Right lobe of liver (tissue), 4 donors: Measurements from ENCODE around the gene ITGA2.

ENCODE experiments used
- POLR2A ChIP-seq: fragments of 450-650 bp; IDR thresholded peaks from one replicate; pipeline ENCODE4 v1.6.1; 2017; ENCODE audit warnings: antibody characterized with exemption, mild to moderate bottlenecking
- TF ChIP-seq, protein P1 (sequence below), 4 donors: fragments of 200-600 bp in 3 of 4; fragments of 450-650 bp in 1 of 4; IDR thresholded peaks; one replicate each; pipeline versions ENCODE4 v1.5.1 to v1.8.0; 2016 to 2022; ENCODE audit warnings: antibody characterized with exemption in 4 of 4, mild to moderate bottlenecking in 2 of 4
- donor health status: DM: no; HTN: no; CAD: no.
- donor health status: DM: no; HTN: no; CAD: no.
- donor health status: DM: no; HTN: yes; CAD: no.

DNA sequence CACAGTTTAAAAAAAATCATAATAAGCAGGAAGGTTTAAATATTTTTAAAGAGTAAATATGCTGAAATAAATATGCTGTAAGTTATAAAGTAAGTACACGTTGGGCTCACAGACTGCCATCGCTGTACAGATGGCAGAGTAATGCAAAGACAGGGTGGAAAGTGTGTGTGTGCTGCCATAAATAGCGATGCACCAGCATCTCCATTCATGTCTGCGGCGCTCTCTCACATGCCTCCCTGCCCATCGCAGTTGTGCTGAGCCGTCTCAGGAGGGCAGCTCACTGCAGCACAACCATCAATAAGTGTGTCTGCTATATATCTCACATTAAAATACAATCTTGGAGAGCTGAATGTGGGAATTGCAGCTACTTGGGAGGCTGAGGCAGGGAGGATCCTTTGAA, 106.1 kb downstream of the ITGA2 start:
- TF ChIP-seq, protein P1, sequence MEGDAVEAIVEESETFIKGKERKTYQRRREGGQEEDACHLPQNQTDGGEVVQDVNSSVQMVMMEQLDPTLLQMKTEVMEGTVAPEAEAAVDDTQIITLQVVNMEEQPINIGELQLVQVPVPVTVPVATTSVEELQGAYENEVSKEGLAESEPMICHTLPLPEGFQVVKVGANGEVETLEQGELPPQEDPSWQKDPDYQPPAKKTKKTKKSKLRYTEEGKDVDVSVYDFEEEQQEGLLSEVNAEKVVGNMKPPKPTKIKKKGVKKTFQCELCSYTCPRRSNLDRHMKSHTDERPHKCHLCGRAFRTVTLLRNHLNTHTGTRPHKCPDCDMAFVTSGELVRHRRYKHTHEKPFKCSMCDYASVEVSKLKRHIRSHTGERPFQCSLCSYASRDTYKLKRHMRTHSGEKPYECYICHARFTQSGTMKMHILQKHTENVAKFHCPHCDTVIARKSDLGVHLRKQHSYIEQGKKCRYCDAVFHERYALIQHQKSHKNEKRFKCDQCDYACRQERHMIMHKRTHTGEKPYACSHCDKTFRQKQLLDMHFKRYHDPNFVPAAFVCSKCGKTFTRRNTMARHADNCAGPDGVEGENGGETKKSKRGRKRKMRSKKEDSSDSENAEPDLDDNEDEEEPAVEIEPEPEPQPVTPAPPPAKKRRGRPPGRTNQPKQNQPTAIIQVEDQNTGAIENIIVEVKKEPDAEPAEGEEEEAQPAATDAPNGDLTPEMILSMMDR (IDR thresholded peaks at IDR 0.05) = no peak
- no peak for TF ChIP-seq POLR2A
